GM21528 (cell line): ENCODE data around the gene ADRB1.
A peak's percentile ranks its signal among the peaks of the same experiment; 100 is the strongest.

Experiments used
- ATAC-seq: cut with Tn5 transposase; IDR thresholded peaks from one replicate; pipeline ENCODE4 v1.9.1; 2021; ENCODE audit warnings: mild to moderate bottlenecking, moderate library complexity; ENCODE audit not compliant: unreplicated experiment, low FRiP score

The ADRB1 gene

DNA sequence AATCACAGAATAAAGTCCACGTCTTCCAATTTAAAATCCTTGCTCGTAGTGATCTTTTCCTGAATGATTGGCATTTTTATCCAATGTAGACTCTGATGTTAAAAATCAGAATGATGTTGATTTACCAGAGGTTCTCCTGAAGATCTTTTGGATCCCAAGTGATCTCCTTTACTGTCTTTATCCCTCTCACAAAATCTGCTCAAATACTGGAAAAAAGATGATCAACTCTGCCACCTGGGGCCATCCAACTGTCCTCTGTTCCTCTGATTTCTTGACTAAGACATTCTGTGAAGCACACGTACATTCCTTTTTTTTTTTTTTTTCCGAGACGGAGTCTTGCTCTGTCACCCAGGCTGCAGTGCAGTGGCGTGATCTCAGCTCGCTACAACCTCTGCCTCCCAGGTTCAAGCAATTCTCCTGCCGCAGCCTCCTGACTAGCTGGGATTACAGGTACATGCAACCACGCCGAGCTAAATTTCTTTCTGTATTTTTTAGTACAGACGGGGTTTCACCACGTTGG lies 18.0 kb upstream of the ADRB1 start:
- no peak for ATAC-seq

DNA sequence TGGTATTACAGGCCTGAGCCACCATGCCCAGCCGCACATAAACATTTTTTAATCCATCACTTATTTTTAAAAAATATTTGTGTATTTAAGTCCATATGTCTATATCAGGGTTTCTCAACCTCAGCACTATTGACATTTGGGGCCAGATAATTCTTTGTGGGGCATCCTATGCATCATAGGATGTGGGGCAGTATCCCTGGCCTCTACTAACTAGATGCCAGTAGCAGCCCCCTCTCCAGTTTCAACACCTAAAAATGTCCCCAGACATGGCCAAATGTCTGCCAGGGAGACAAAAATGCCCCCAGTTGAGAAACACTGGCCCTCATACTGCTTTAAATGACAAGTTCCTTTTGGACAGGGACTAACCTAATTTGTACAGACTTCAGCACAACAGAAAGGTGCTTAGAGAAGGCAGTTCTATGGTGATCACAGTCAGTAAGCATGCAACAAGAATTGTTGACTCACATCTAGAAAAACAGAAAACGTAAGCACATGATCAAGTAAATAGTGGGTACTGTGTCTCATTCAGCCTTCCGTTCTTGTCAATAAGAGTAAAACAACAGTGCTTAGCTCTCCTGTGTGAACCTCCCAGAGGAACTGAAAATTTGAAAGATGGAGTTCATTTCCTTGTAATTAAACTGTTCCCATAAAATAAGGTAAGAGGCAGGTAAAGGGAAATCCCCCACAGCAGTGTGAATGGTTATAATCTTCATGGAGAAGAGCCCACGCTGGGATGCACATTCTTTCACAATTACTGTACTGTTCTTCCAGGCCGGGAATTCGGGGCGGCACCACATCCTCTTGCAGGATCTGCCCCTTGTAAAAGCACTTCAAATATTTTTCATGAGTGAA lies 17.3 kb upstream of the ADRB1 start:
- ATAC-seq, result no peak

DNA sequence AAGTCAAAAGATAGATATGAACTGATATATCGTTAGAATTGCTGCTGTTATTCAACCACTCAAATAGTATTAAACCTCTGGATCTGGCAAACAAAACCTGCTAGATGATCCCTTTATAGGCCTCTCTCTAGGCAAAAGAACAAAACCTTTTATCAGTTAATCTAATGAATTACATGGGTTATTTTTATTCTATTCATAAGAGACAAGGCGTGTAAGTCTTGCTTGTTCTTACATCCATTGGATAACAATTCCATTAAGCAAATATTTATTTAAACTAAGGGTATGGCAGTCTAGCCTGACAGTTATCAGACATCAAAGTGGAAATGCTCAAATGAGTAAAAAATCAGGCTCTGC lies 16.6 kb upstream of the ADRB1 start:
- no peak for ATAC-seq

GRCh38 chr10:114027951-114028350 lies 15.7 kb upstream of the ADRB1 start:
- ATAC-seq, result no peak

DNA sequence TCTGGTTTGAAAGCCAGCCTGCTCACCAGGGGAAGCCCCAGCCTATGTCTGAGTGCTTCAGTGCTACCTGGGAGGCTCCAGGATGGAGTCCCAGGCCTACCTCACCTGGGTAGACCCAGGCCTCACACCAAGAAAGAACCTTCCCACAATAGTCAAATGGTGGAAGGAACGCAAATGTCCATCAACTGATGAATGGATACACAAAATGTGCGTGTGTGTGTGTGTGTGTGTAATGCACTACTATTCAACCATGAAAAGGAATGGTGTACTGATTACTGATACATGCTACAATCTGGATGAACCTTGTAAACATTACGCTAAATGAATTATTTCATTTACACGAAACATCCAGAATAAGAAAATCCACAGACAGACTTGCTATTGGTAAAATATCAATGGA lies 15.2 kb upstream of the ADRB1 start:
- ATAC-seq, result no peak

DNA sequence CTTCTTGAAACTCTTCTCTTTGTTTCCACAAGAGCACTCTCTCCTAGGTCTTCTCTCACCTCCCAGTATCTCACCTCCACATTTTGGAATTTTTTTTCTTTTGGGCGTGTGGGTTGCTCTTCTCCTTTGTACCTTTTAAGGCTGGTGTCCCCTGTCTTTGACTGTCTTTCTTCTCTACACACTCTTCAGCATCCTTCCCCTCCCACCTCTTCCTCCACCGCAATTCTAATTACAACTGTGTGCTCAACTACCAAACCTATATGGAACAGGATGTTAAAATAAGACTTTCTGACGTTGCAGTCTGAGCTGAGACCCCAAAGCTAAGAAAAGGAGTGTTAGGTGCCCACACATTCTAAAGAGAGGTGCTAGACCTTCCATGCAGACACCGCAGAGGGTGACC lies 14.0 kb upstream of the ADRB1 start:
- no peak for ATAC-seq

DNA sequence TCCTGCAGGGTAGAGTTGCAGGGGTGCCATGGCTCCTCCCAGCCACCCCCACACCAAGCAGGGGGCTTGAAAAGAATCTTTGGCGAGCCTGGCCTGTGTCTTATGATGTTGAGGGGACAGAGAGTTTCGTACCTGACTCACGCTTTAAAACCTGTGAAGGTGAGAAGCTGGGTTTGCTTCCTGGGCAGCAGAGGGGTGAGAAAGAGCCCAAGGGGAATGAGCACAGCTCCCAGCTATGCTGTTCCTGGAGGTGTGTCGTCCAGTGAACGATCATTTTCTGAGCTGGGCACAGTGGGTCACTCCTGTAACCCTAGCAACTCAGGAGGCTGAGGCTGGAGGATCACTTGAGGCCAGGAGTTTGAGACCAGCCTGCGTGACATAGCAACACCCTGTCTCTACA lies 13.5 kb upstream of the ADRB1 start:
- ATAC-seq, result no peak

DNA sequence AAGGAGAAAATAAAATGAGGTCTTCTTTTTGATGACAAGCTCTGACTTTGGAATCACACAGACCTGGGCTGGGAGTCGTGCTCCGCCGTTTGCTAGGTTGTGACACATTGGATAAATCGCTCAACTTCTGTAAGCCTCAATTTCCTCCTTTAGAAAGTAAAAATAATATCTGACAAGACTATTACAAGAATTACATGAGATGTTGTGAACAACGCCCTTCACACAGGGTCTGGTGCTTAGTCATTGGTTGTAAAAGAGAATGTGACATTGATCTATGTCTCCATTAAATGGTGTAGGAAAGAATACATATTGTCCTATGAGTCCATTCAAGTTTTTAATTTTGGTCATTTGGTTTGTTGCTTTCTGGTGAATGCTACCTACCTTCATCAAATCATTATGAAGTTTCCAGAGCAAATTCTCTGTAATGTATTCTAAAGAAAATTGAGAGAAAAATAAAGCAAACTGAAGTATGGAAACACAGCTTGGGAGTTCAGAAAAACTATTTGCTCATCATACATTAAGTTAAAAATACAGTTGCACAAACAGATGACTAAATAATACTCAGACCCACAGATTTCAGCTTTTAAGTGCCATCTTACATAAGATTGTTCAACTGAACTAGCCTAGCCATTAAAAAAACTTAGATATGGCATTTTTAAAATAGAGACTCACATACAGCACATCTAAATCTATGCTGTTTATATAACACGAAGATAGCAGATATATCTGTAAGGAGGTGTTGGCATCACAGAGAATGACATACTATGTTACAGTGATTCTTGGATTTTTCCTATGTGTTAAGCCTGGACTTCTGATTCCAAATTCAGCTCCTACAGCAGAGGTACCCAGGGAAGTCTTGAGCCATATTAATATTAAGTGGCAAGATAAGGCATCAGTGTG lies 12.3 kb upstream of the ADRB1 start:
- no peak for ATAC-seq

DNA sequence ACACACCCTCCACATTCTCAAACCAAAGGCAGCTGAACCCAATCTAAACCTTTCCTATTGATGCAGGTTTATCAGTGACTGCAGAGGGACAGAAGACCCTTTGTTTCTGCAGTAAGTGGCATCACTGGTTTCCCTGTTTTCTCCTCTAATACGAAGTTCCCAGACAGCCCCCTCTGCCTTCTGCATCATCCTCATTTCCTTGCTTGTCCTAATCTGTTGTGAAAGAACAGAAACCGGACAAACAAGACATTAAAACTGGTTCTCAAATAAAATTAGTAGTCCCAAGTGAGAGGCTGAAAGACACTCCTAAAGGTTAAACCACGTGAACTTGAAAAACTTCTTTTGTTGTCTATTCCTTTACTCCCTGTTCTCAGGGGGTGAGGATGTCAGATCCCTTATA lies 10.1 kb upstream of the ADRB1 start:
- no peak for ATAC-seq

GRCh38 chr10:114034923-114035645 lies 8.6 kb upstream of the ADRB1 start:
- peak; percentile 86 for ATAC-seq

DNA sequence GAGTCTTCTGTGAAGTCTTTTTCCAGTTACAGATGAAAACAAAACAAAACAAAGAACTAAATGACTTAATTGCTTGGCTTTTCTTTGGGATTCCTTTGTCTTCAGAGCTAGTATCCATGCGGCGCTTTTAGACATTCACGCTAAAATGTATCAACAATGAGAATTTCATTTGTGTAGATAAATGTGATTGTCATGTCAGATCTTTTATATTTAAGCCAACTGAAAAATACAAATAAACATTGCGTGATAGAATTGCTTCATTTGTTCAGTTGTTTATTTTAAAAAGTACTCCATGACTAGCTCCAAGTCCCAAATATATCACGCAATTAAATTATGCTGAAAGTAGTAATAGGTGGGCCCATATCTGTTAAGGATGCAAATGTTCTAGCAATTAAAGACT lies 7.9 kb upstream of the ADRB1 start:
- ATAC-seq, result no peak

- no peak for ATAC-seq
Observed at GRCh38 chr10:114038819-114039218, 4.8 kb upstream of the ADRB1 start.

GRCh38 chr10:114041166-114041565 lies 2.5 kb upstream of the ADRB1 start:
- ATAC-seq, result no peak

DNA sequence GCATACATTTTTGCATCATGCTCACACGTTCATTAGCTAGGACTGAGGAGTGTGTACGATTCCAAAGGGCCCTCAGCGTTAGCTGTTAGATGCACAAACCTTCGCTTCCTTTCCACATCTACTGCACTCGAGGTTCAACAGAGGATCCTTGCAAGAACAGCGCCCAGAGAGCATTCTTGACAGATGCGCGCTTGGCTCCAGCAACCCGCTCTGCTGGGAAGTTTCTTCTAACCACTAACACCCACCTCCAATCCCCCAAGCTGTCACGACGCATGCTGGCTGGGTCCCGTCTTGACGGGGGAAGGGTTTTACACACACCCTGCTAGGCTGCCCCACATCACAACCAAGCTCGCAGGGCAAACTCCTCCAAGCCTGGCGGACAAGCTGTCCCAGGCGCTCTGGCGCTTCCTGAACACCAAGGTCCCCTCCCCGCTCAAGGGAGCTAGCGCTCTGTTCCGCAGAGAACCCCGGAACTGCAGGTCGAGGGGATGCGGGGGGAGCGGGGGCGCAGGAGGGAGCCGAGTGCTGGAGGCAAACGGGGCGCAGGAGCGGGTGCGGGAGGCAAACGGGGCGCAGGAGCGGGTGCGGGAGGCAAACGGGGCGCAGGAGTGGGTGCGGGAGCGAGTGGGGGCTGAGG lies 653 bp upstream of the ADRB1 start:
- peak; percentile 60 for ATAC-seq

- ATAC-seq, result no peak
Observed at GRCh38 chr10:114044247-114045135, 825 bp downstream of the ADRB1 start.

- no peak for ATAC-seq
Observed at GRCh38 chr10:114045136-114046086, 1.7 kb downstream of the ADRB1 start.

DNA sequence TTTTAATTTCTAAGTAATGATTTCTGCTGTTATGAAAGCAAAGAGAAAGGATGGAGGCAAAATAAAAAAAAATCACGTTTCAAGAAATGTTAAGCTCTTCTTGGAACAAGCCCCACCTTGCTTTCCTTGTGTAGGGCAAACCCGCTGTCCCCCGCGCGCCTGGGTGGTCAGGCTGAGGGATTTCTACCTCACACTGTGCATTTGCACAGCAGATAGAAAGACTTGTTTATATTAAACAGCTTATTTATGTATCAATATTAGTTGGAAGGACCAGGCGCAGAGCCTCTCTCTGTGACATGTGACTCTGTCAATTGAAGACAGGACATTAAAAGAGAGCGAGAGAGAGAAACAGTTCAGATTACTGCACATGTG lies 2.4 kb downstream of the ADRB1 start:
- ATAC-seq, result no peak

DNA sequence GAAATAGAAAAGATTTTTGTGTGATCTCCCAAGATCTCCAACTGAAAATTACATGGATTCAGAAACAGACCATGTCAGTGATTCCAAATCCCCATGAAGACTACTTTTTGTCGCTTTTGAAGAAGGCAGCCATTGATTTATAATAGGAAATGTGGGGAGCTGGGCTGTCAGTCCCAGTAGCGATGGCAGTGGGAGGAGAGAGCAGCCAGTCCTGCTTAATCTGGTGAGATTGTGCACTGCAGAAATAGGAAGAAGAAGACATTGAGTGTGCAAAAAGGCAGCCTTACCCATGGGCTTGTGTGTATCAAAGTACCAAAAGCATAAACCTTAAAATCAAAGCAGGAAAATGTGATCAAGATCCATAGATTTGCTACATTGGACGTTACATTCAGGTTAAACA lies 4.8 kb downstream of the ADRB1 start:
- no peak for ATAC-seq
